ENCODE data around the gene BAAT. TPM values are rescaled to one million over a fixed set of nuclear protein-coding genes. Genes with fewer than 3 reads are reported as not detected.

BAAT gene
- polyA plus RNA-seq, 1 donor (not counting 4 experiments of a cell fraction or from before 2014, with no cell fraction given) = 0.14 TPM

- Histone ChIP-seq H3K36me3 (ENCODE audit: control insufficient read depth in 2 of 2, extremely low read depth in 1 of 2, insufficient read depth in 2 of 2, low read length in 2 of 2) (no peaks in the 10 kb centered on the region), H3K27ac (ENCODE audit: control insufficient read depth, insufficient read depth, low read length) (no peak overlapping the region), H3K4me3 (ENCODE audit: control insufficient read depth in 2 of 3, extremely low read depth in 1 of 3, insufficient read depth in 2 of 3, low read depth in 1 of 3, low read length in 3 of 3) (no peak overlapping the region), H2AFZ (ENCODE audit: control insufficient read depth, low read length) (no peak overlapping the region), H3K4me2 (ENCODE audit: control insufficient read depth, extremely low read depth, insufficient read depth, low read depth, low read length) (no peak overlapping the region), H3K27me3 (ENCODE audit: control insufficient read depth, extremely low read depth, insufficient read depth, low read length) (no peaks in the 10 kb centered on the region), H3K79me2 (ENCODE audit: control insufficient read depth, insufficient read depth, low read length) (no peaks in the 10 kb centered on the region), H3K9me1 (ENCODE audit: control insufficient read depth, extremely low read depth, insufficient read depth, low read length) (no peaks in the 10 kb centered on the region), H3K9me3 (ENCODE audit: control insufficient read depth, low read depth, low read length) (no peaks in the 10 kb centered on the region), H3K4me1 (ENCODE audit: control insufficient read depth, extremely low read depth, insufficient read depth, low read length) (no peaks in the 10 kb centered on the region), H3K9ac (ENCODE audit: control insufficient read depth, extremely low read depth, insufficient read depth, low read length) (no peak overlapping the region), H4K20me1 (ENCODE audit: control insufficient read depth, extremely low read depth, insufficient read depth, low read length) (no peaks in the 10 kb centered on the region)
- TF ChIP-seq CTCF (optimal IDR thresholded peaks at IDR 0.05 in 1 of 3, IDR thresholded peaks at IDR 0.05 in 1 of 3, conservative IDR thresholded peaks at IDR 0.05 in 1 of 3; ENCODE audit: extremely low read depth in 1 of 3, insufficient read depth in 2 of 3, low read length in 3 of 3) = no peak
- TF ChIP-seq EZH2 (IDR thresholded peaks at IDR 0.05; ENCODE audit: low read length) = no peak
- dilution Hi-C loops (cut with MboI; ENCODE audit: extremely low pct_ligation_motif_present, low sequenced_read_pairs) = no loop called here
- FAIRE-seq (no peak), DNase-seq (ENCODE audit: low read depth, low spot score) (no peak)
Observed at GRCh38 chr9:101369884-101370531, 14.8 kb downstream of the BAAT start.

- H4K20me1 ChIP-seq (ENCODE audit: control insufficient read depth, extremely low read depth, insufficient read depth, low read length) = no peaks in the 10 kb centered on the region
- no peak overlapping the region for H2AFZ ChIP-seq (ENCODE audit: control insufficient read depth, low read length)
- no peaks in the 10 kb centered on the region for H3K4me1 ChIP-seq (ENCODE audit: control insufficient read depth, extremely low read depth, insufficient read depth, low read length)
- H3K27ac ChIP-seq (ENCODE audit: control insufficient read depth, insufficient read depth, low read length) = no peak overlapping the region
- no peak overlapping the region for H3K4me2 ChIP-seq (ENCODE audit: control insufficient read depth, extremely low read depth, insufficient read depth, low read depth, low read length)
- DNase-seq (ENCODE audit: low read depth, low spot score) (no peak), FAIRE-seq (no peak)
- H3K4me3 ChIP-seq (ENCODE audit: control insufficient read depth in 2 of 3, extremely low read depth in 1 of 3, insufficient read depth in 2 of 3, low read depth in 1 of 3, low read length in 3 of 3) = no peak overlapping the region
- dilution Hi-C loops (cut with MboI; ENCODE audit: extremely low pct_ligation_motif_present, low sequenced_read_pairs) = no loop called here
- no peaks in the 10 kb centered on the region for H3K79me2 ChIP-seq (ENCODE audit: control insufficient read depth, insufficient read depth, low read length)
- H3K9ac ChIP-seq (ENCODE audit: control insufficient read depth, extremely low read depth, insufficient read depth, low read length) = no peak overlapping the region
- H3K27me3 ChIP-seq (ENCODE audit: control insufficient read depth, extremely low read depth, insufficient read depth, low read length) = no peaks in the 10 kb centered on the region
- no peaks in the 10 kb centered on the region for H3K36me3 ChIP-seq (ENCODE audit: control insufficient read depth in 2 of 2, extremely low read depth in 1 of 2, insufficient read depth in 2 of 2, low read length in 2 of 2)
- H3K9me1 ChIP-seq (ENCODE audit: control insufficient read depth, extremely low read depth, insufficient read depth, low read length) = no peaks in the 10 kb centered on the region
- no peaks in the 10 kb centered on the region for H3K9me3 ChIP-seq (ENCODE audit: control insufficient read depth, low read depth, low read length)
- TF ChIP-seq CTCF (optimal IDR thresholded peaks at IDR 0.05 in 1 of 3, IDR thresholded peaks at IDR 0.05 in 1 of 3, conservative IDR thresholded peaks at IDR 0.05 in 1 of 3; ENCODE audit: extremely low read depth in 1 of 3, insufficient read depth in 2 of 3, low read length in 3 of 3) = no peak
- no peak for TF ChIP-seq EZH2 (IDR thresholded peaks at IDR 0.05; ENCODE audit: low read length)
Observed at GRCh38 chr9:101369286-101369685, 15.5 kb downstream of the BAAT start.

Measured in keratinocyte (primary cell).